ENCODE results near the gene DLD.
"Not testable (repeated sequence)": the region's sequence is repeated elsewhere in the genome, so short reads cannot be mapped to it uniquely, and the experiment has no call there.

- not testable (repeated sequence) for TF ChIP-seq CEBPB (IDR thresholded peaks at IDR 0.05); NR3C1 (IDR thresholded peaks at IDR 0.05); CTCF (IDR thresholded peaks at IDR 0.05); HDAC2 (IDR thresholded peaks at IDR 0.05); RAD21 (conservative IDR thresholded peaks at IDR 0.05 in 1 of 2, IDR thresholded peaks at IDR 0.05 in 1 of 2); KDM1A (IDR thresholded peaks at IDR 0.05; ENCODE audit: low read depth); CBX2 (IDR thresholded peaks at IDR 0.05; ENCODE audit: borderline replicate concordance, low read depth); POLR2A (IDR thresholded peaks at IDR 0.05; ENCODE audit: low read length); SREBF2 (IDR thresholded peaks at IDR 0.05); TP53 (CRISPR knock-in tag; IDR thresholded peaks at IDR 0.05)
- TF ChIP-seq, protein P1, sequence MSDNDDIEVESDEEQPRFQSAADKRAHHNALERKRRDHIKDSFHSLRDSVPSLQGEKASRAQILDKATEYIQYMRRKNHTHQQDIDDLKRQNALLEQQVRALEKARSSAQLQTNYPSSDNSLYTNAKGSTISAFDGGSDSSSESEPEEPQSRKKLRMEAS (IDR thresholded peaks at IDR 0.05), result not testable (repeated sequence)
Observed at GRCh38 chr7:107921826-107922225, 30.8 kb downstream of the DLD start.
